ENCODE data around the gene FAM184A. TPM values are rescaled to one million over a fixed set of nuclear protein-coding genes. Genes with fewer than 3 reads are reported as not detected.

Gene FAM184A
- total and polyA plus RNA-seq, 2 experiments from 2014 or later = 13.7 to 18.6 TPM

- no peak for TF ChIP-seq CTCF (conservative IDR thresholded peaks at IDR 0.05; ENCODE audit: low read depth in 2 of 2)
- TF ChIP-seq ZNF331 (CRISPR knock-in tag; IDR thresholded peaks at IDR 0.05; ENCODE audit: low read depth) = no peak
- TF ChIP-seq STAT1 (IDR thresholded peaks at IDR 0.05; ENCODE audit: unreplicated experiment) = no peak
- no peak for TF ChIP-seq EZH2 (IDR thresholded peaks at IDR 0.05; ENCODE audit: low read depth, unreplicated experiment)
- no peak for TF ChIP-seq REST (IDR thresholded peaks at IDR 0.05; ENCODE audit: unreplicated experiment)
- no peak for TF ChIP-seq POLR2AphosphoS5 (IDR thresholded peaks at IDR 0.05; ENCODE audit: low read depth)
These were observed 31.3 kb upstream of the FAM184A start (continued) for GRCh38 chr6:119109654-119110325.

GRCh38 chr6:119108076-119108475 lies 29.6 kb upstream of the FAM184A start:
- Histone ChIP-seq H4K20me1 (replicated peaks; ENCODE audit: insufficient read depth) (no peaks in the 10 kb centered on the region), H3K36me3 (ENCODE audit: insufficient read depth) (no peaks in the 10 kb centered on the region), H3K4me1 (ENCODE audit: insufficient read depth) (peaks cover 5% of the 10 kb centered on the region), H3K4me3 (no peak overlapping the region), H3K9me2 (ENCODE audit: insufficient read depth) (no peaks in the 10 kb centered on the region), H3K27ac (ENCODE audit: low read depth) (no peak overlapping the region), H3F3A (replicated peaks; ENCODE audit: low read depth) (no peaks in the 10 kb centered on the region), H2AFZ (no peak overlapping the region), H3K27me3 (ENCODE audit: insufficient read depth) (no peaks in the 10 kb centered on the region), H3K79me2 (replicated peaks; ENCODE audit: insufficient read depth) (no peaks in the 10 kb centered on the region), H3K4me2 (no peak overlapping the region)
- Mint-ChIP-seq H3K9me3 (no peaks in the 10 kb centered on the region; the same call in 2 of the 3 replicates), H3K27me3 (ENCODE audit: insufficient read depth, low read depth, poor library complexity) (no peaks in the 10 kb centered on the region), H3K27ac (no peak overlapping the region), H3K4me3 (no peak overlapping the region), H3K4me1 (peaks cover 15% of the 10 kb centered on the region), H3K36me3 (ENCODE audit: low read depth) (no peaks in the 10 kb centered on the region)
- DNase-seq (ENCODE audit: low spot score) = no peak
- no peak for ATAC-seq
- no peak for TF ChIP-seq JUNB (IDR thresholded peaks at IDR 0.05; ENCODE audit: unreplicated experiment)
- TF ChIP-seq CREB1 (CRISPR knock-in tag; IDR thresholded peaks at IDR 0.05; ENCODE audit: low read depth) = no peak
- TF ChIP-seq EZH2phosphoT487 (IDR thresholded peaks at IDR 0.05; ENCODE audit: unreplicated experiment) = no peak
- no peak for TF ChIP-seq ZNF114 (CRISPR knock-in tag; IDR thresholded peaks at IDR 0.05)
- no peak for TF ChIP-seq POLR2AphosphoS5 (IDR thresholded peaks at IDR 0.05; ENCODE audit: low read depth)
- TF ChIP-seq ETS1 (IDR thresholded peaks at IDR 0.05) = no peak
- no peak for TF ChIP-seq REST (IDR thresholded peaks at IDR 0.05; ENCODE audit: unreplicated experiment)

Measured in GM23338 (cell line).